HepG2 (cell line): ENCODE data around the gene CHRM5. TPM values are rescaled to one million over a fixed set of nuclear protein-coding genes. Genes with fewer than 3 reads are reported as not detected.

ENCODE experiments used
- ATAC-seq: fragments of 200-7000 bp; cut with Tn5 transposase; 3 replicates; pipeline ENCODE4 v1.9.1; 2020; ENCODE audit warnings: mild to moderate bottlenecking, moderate library complexity
- BruUV-seq: library from RNA; stranded (reverse); fragments of 400-500 nt; replicated peaks from 2 replicates; lab custom pipeline; 2021; lab: Mats Ljungman, UMichigan
- CTCF ChIA-PET: fragments of 300-600 bp; formaldehyde crosslinking; extraction: SDS; loops from one replicate; lab custom pipeline; 2021; ENCODE audit warnings: low total read pairs, inconsistent platforms, low intra/inter-chr PET ratio; lab: Yijun Ruan, JAX
- POLR2A ChIA-PET: fragments of 350-600 bp; sonication (Branson Sonifier 250); formaldehyde crosslinking; loops from one replicate; lab custom pipeline; 2020; ENCODE audit warnings: antibody characterized with exemption, inconsistent platforms; lab: Yijun Ruan, JAX
- DNase-seq: peaks from one replicate; pipeline ENCODE4 v3.0.0-alpha.2; 2015; ENCODE audit warnings: low spot score
- FAIRE-seq: peaks from 3 replicates; lab custom pipeline; 2011; peaks lifted over from hg19 to GRCh38; lab: Jason Lieb, UNC
- H2AFZ ChIP-seq: one replicate; pipeline ENCODE4 v1.6.1; 2011; ENCODE audit warnings: low read length, inconsistent platforms
- H3K27ac ChIP-seq: fragments of 300-600 bp; 3 replicates; pipeline ENCODE4 v1.8.0; 2011; ENCODE audit warnings: mixed run types, mild to moderate bottlenecking, mixed read lengths, low read length, inconsistent platforms; ENCODE audit not compliant: insufficient read depth; ENCODE audit errors: extremely low read length
- H3K27me3 ChIP-seq, 2 experiments: fragments of 200-600 bp in 1 of 2; 2 replicates in 1 of 2; 3 replicates in 1 of 2; pipeline versions ENCODE4 v1.6.0 to v1.8.0; 2011; ENCODE audit warnings: low read length in 2 of 2, mild to moderate bottlenecking in 2 of 2, moderate library complexity in 2 of 2, inconsistent platforms in 1 of 2; ENCODE audit not compliant: insufficient read depth in 2 of 2, control insufficient read depth in 1 of 2
- H3K36me3 ChIP-seq, 2 experiments: fragments of 200-600 bp in 1 of 2; replicated peaks in 1 of 2; 2 replicates in 1 of 2; 3 replicates in 1 of 2; pipeline versions ENCODE4 v1.5.1 to v1.8.0; 2011; ENCODE audit warnings: low read length in 2 of 2, inconsistent platforms in 1 of 2; ENCODE audit not compliant: insufficient read depth in 2 of 2, control insufficient read depth in 1 of 2
- H3K4me1 ChIP-seq: 2 replicates; pipeline ENCODE4 v1.5.1; 2012; ENCODE audit warnings: low read length, inconsistent platforms; ENCODE audit not compliant: insufficient read depth
- H3K4me2 ChIP-seq: 2 replicates; pipeline ENCODE4 v1.6.0; 2011; ENCODE audit warnings: low read depth, low read length, inconsistent platforms
- H3K4me3 ChIP-seq, 3 experiments: fragments of 200-600 bp in 1 of 3; sonication (generic), shearing (Covaris generic) in 1 of 3; replicated peaks in 1 of 3; 2 replicates each; pipeline ENCODE4 v1.5.1; 2011 to 2016; ENCODE audit warnings: low read length in 3 of 3, inconsistent platforms in 2 of 3, low read depth in 2 of 3, mild to moderate bottlenecking in 2 of 3, control low read depth in 1 of 3, mixed read lengths in 1 of 3; ENCODE audit not compliant: insufficient read depth in 1 of 3
- H3K79me2 ChIP-seq: one replicate; pipeline ENCODE4 v1.6.1; 2011; ENCODE audit warnings: low read length, inconsistent platforms; ENCODE audit not compliant: insufficient read depth
- H3K9ac ChIP-seq: 2 replicates; pipeline ENCODE4 v1.6.0; 2011; ENCODE audit warnings: mild to moderate bottlenecking, low read depth, low read length, inconsistent platforms; ENCODE audit not compliant: insufficient read depth
- H3K9me3 ChIP-seq: 2 replicates; pipeline ENCODE4 v1.5.1; 2012; ENCODE audit warnings: mild to moderate bottlenecking, low read length
- H4K20me1 ChIP-seq: 2 replicates; pipeline ENCODE4 v1.6.0; 2011; ENCODE audit warnings: inconsistent platforms, mild to moderate bottlenecking, low read length, moderate library complexity; ENCODE audit not compliant: insufficient read depth
- ASH2L ChIP-seq: fragments of 300-600, 200-600 bp; sonication (generic); IDR thresholded peaks from 2 replicates; pipeline ENCODE4 v1.7.0; 2017; ENCODE audit warnings: low read depth, mild to moderate bottlenecking, moderate library complexity, mixed read lengths, low read length; ENCODE audit not compliant: insufficient read length
- CREB1 ChIP-seq, 2 experiments: fragments of 450-650 bp in 1 of 2; IDR thresholded peaks; 2 replicates each; pipeline ENCODE4 v1.6.1; 2016 to 2017; ENCODE audit warnings: control low read depth in 1 of 2, mild to moderate bottlenecking in 1 of 2, missing compliant biosample characterization in 1 of 2, missing genetic modification characterization in 1 of 2
- KDM4B ChIP-seq: sonication (generic); formaldehyde crosslinking; IDR thresholded peaks from 2 replicates; pipeline ENCODE4 v1.4.0; 2020; ENCODE audit warnings: missing genetic modification reagents
- MEIS1 ChIP-seq: sonication (generic); formaldehyde crosslinking; IDR thresholded peaks from 2 replicates; pipeline ENCODE4 v1.9.0; 2021; ENCODE audit warnings: mild to moderate bottlenecking, missing genetic modification reagents, moderate library complexity, borderline replicate concordance
- SMYD3 ChIP-seq: sonication (generic); formaldehyde crosslinking; IDR thresholded peaks from 2 replicates; pipeline ENCODE4 v1.8.1; 2023; ENCODE audit warnings: mild to moderate bottlenecking, missing genetic modification reagents
- SNAPC2 ChIP-seq: sonication (generic); formaldehyde crosslinking; IDR thresholded peaks from 2 replicates; pipeline ENCODE4 v1.8.1; 2022; ENCODE audit warnings: mild to moderate bottlenecking, missing genetic modification reagents
- SPEN ChIP-seq: sonication (generic); formaldehyde crosslinking; IDR thresholded peaks from 2 replicates; pipeline ENCODE4 v1.5.1; 2020; ENCODE audit warnings: low read depth, mild to moderate bottlenecking, missing genetic modification reagents
- ZFP36L2 ChIP-seq: sonication (generic); formaldehyde crosslinking; IDR thresholded peaks from 2 replicates; pipeline ENCODE4 v1.4.0; 2020; ENCODE audit warnings: missing genetic modification reagents
- ZFP82 ChIP-seq: sonication (generic); formaldehyde crosslinking; IDR thresholded peaks from 2 replicates; pipeline ENCODE4 v1.5.1; 2020; ENCODE audit warnings: mild to moderate bottlenecking, missing genetic modification reagents, borderline replicate concordance
- ZNF136 ChIP-seq: sonication (generic); formaldehyde crosslinking; IDR thresholded peaks from 2 replicates; pipeline ENCODE4 v1.8.1; 2022; ENCODE audit warnings: low read depth, mild to moderate bottlenecking, moderate library complexity, missing genetic modification reagents
- ZNF296 ChIP-seq: sonication (generic); formaldehyde crosslinking; conservative IDR thresholded peaks from 2 replicates; pipeline ENCODE4 v1.5.0; 2020; ENCODE audit warnings: mild to moderate bottlenecking, missing genetic modification reagents
- ZNF3 ChIP-seq: IDR thresholded peaks from 2 replicates; pipeline ENCODE4 v1.7.0; 2017; ENCODE audit warnings: inconsistent platforms
- ZNF644 ChIP-seq: IDR thresholded peaks from 2 replicates; pipeline ENCODE4 v1.6.1; 2016; ENCODE audit warnings: low read depth
- ZNF672 ChIP-seq: sonication (generic); formaldehyde crosslinking; IDR thresholded peaks from 2 replicates; pipeline ENCODE4 v1.8.1; 2022; ENCODE audit warnings: missing genetic modification reagents
- WGBS: methylation state at CpG from one replicate; pipeline ENCODE4 v1.1.6; 2017; ENCODE audit warnings: low lambda C conversion rate; 5-methylcytosine and 5-hydroxymethylcytosine counted together
- in situ Hi-C: cut with HindIII; loops from 2 replicates; pipeline ENCODE4 v1.10.0; 2017; ENCODE audit warnings: low pct_unique_long_range_greater_than_20kb; ENCODE audit not compliant: extremely low pct_ligation_motif_present
- intact Hi-C: fragments of 100-400 bp; cut with micrococcal nuclease; formaldehyde crosslinking; loops from one replicate; pipeline ENCODE4 v1.10.0; 2022; ENCODE audit not compliant: unreplicated experiment
- polyA plus RNA-seq, 8 experiments: library from polyadenylated mRNA; depleted of rRNA in 3 of 8; stranded (reverse) in 7 of 8; unstranded in 1 of 8; fragments of >200 nt; fragmentation: Illumina TruSeq in 4 of 8; extraction: Trizol in 4 of 8; gene quantifications; 2 replicates each; pipeline versions ENCODE4 v1.2.1 to v1.2.3, GENCODE V29; 2011 to 2016; ENCODE audit warnings: low read depth in 4 of 8, missing spikeins in 1 of 8, mixed read lengths in 1 of 8; ENCODE audit not compliant: insufficient read depth in 1 of 8
- total RNA-seq, 5 experiments: library from RNA; depleted of rRNA; stranded (reverse); fragments of >200 nt; fragmentation: Illumina TruSeq; extraction: Trizol; gene quantifications; 2 replicates each; pipeline ENCODE4 v1.2.3, GENCODE V29; 2016; ENCODE audit warnings: low read depth in 1 of 5
- TF ChIP-seq, protein P1 (sequence below): sonication (generic); formaldehyde crosslinking; IDR thresholded peaks from 2 replicates; pipeline ENCODE4 v1.4.0; 2020; ENCODE audit warnings: mild to moderate bottlenecking, missing genetic modification reagents
- TF ChIP-seq, protein P2 (sequence below): sonication (generic); formaldehyde crosslinking; IDR thresholded peaks from 2 replicates; pipeline ENCODE4 v1.4.0; 2020; ENCODE audit warnings: missing genetic modification reagents, borderline replicate concordance

The CHRM5 gene
- total and polyA plus RNA-seq, 2 of the 13 experiments (the other 11 are each of a cell fraction or from before 2014, with no cell fraction given) = not detected

DNA sequence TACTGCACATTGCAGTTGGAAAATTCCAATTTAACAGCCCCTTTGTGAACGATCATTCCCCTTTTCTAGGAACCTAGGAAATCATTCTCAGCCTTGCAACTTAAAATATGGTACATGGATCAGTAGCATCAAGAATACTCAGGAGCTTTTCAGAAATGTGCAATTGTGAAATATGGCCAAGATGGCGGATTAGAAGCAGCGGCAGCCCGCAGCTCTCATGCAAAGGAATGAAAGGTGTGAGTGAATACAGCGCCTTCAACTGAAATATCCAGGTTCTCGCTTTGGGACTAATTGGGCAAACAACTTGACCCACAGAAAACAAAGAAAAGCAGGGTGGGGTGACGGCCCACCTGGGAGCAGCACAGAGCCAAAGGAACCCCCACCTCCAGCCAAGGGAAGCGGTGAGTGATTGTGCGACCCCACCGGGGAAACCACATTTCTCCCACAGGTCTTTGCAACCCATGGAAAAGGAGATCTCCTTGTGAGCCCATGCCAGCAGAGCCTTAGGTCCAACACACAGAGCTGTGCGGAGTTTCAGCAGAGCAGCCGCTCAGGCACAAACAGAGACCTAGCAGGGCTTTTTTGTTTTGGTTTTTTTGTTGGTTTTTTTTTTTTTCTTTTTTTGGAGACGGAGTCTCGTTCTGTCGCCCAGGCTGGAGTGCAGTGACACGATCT, 78.3 kb downstream of the CHRM5 start:
- peaks cover 15% of the 10 kb centered on the region; the same call in 1 of the 2 replicates for H3K9me3 ChIP-seq
- no TSS peak for BruUV-seq
- TF ChIP-seq SNAPC2 (CRISPR knock-in tag) (no peak), ZNF296 (no peak), SPEN (CRISPR knock-in tag) (no peak), MEIS1 (CRISPR knock-in tag) (no peak), ZFP82 (CRISPR knock-in tag) (no peak), ZFP36L2 (CRISPR knock-in tag) (no peak), ZNF672 (CRISPR knock-in tag) (no peak), CREB1 (IDR thresholded peaks at IDR 0.05) (no peak), CREB1 (CRISPR knock-in tag; IDR thresholded peaks at IDR 0.05) (no peak), ASH2L (no peak), ZNF644 (CRISPR knock-in tag) (no peak), ZNF3 (CRISPR knock-in tag) (no peak), SMYD3 (CRISPR knock-in tag) (no peak), ZNF136 (CRISPR knock-in tag) (no peak), KDM4B (CRISPR knock-in tag) (no peak)
- TF ChIP-seq, protein P1, sequence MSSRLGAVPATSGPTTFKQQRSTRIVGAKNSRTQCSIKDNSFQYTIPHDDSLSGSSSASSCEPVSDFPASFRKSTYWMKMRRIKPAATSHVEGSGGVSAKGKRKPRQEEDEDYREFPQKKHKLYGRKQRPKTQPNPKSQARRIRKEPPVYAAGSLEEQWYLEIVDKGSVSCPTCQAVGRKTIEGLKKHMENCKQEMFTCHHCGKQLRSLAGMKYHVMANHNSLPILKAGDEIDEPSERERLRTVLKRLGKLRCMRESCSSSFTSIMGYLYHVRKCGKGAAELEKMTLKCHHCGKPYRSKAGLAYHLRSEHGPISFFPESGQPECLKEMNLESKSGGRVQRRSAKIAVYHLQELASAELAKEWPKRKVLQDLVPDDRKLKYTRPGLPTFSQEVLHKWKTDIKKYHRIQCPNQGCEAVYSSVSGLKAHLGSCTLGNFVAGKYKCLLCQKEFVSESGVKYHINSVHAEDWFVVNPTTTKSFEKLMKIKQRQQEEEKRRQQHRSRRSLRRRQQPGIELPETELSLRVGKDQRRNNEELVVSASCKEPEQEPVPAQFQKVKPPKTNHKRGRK (CRISPR knock-in tag) = no peak
- TF ChIP-seq, protein P2, sequence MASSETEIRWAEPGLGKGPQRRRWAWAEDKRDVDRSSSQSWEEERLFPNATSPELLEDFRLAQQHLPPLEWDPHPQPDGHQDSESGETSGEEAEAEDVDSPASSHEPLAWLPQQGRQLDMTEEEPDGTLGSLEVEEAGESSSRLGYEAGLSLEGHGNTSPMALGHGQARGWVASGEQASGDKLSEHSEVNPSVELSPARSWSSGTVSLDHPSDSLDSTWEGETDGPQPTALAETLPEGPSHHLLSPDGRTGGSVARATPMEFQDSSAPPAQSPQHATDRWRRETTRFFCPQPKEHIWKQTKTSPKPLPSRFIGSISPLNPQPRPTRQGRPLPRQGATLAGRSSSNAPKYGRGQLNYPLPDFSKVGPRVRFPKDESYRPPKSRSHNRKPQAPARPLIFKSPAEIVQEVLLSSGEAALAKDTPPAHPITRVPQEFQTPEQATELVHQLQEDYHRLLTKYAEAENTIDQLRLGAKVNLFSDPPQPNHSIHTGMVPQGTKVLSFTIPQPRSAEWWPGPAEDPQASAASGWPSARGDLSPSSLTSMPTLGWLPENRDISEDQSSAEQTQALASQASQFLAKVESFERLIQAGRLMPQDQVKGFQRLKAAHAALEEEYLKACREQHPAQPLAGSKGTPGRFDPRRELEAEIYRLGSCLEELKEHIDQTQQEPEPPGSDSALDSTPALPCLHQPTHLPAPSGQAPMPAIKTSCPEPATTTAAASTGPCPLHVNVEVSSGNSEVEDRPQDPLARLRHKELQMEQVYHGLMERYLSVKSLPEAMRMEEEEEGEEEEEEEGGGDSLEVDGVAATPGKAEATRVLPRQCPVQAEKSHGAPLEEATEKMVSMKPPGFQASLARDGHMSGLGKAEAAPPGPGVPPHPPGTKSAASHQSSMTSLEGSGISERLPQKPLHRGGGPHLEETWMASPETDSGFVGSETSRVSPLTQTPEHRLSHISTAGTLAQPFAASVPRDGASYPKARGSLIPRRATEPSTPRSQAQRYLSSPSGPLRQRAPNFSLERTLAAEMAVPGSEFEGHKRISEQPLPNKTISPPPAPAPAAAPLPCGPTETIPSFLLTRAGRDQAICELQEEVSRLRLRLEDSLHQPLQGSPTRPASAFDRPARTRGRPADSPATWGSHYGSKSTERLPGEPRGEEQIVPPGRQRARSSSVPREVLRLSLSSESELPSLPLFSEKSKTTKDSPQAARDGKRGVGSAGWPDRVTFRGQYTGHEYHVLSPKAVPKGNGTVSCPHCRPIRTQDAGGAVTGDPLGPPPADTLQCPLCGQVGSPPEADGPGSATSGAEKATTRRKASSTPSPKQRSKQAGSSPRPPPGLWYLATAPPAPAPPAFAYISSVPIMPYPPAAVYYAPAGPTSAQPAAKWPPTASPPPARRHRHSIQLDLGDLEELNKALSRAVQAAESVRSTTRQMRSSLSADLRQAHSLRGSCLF (CRISPR knock-in tag) = no peak
- H3K27ac ChIP-seq = no peak overlapping the region
- in situ Hi-C loops (no loop called here), intact Hi-C loops (no loop called here)
- H3K4me2 ChIP-seq = no peak overlapping the region
- no peaks in the 10 kb centered on the region for H3K36me3 ChIP-seq
- no peak for DNase-seq
- FAIRE-seq = no peak
- ChIA-PET CTCF (no interaction called here), POLR2A (no interaction called here)
- H3K9ac ChIP-seq = no peak overlapping the region
- peaks cover 16% of the 10 kb centered on the region for H3K4me1 ChIP-seq
- 80% methylated on average over 15 of the region's 16 CpGs for WGBS
- no peaks in the 10 kb centered on the region; a peak in 2 of 5 replicates for H3K27me3 ChIP-seq
- H3K4me3 ChIP-seq = no peak overlapping the region
- H3K79me2 ChIP-seq = no peaks in the 10 kb centered on the region
- no peaks in the 10 kb centered on the region for H4K20me1 ChIP-seq
- no peak overlapping the region for H2AFZ ChIP-seq
- ATAC-seq = no peak
